Astrocyte of the cerebellum (primary cell): ENCODE measurements around the gene LAMC2.

Experiments used
- DNase-seq: peaks from one replicate; pipeline ENCODE4 v3.0.0-alpha.2; 2011; ENCODE audit warnings: low read depth
- H3K4me3 ChIP-seq: 2 replicates; pipeline ENCODE4 v1.5.1; 2011; ENCODE audit warnings: mild to moderate bottlenecking, low read depth, low read length, moderate library complexity
- in situ Hi-C: cut with HindIII; loops from 2 replicates; pipeline ENCODE4 v1.10.0; 2017; ENCODE audit warnings: low sequenced_read_pairs
- TF ChIP-seq, protein P1 (sequence below): IDR thresholded peaks from 2 replicates; pipeline ENCODE4 v1.5.1; 2012; ENCODE audit warnings: low read length, low read depth, moderate library complexity, mild to moderate bottlenecking; ENCODE audit errors: missing control alignments

LAMC2 gene

DNA sequence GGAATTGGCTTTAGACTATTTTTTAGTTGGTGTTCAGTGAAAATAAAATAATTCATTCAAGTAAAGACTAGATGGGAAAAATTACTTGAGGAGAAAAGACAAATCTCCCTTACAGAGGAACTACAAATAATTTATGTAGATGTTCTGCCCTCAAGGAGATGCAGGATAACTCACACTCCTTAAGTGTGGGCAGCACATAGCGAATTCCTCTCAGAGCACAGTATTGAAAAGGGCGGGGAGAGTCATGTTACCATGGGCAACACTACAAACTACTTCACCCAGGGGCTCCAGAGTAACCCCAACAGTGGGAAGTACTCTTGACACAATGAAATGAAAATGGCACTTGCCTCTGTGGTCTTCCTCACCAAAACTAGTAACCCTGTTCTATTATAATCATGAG is 20.6 kb upstream of the LAMC2 start:
- TF ChIP-seq, protein P1, sequence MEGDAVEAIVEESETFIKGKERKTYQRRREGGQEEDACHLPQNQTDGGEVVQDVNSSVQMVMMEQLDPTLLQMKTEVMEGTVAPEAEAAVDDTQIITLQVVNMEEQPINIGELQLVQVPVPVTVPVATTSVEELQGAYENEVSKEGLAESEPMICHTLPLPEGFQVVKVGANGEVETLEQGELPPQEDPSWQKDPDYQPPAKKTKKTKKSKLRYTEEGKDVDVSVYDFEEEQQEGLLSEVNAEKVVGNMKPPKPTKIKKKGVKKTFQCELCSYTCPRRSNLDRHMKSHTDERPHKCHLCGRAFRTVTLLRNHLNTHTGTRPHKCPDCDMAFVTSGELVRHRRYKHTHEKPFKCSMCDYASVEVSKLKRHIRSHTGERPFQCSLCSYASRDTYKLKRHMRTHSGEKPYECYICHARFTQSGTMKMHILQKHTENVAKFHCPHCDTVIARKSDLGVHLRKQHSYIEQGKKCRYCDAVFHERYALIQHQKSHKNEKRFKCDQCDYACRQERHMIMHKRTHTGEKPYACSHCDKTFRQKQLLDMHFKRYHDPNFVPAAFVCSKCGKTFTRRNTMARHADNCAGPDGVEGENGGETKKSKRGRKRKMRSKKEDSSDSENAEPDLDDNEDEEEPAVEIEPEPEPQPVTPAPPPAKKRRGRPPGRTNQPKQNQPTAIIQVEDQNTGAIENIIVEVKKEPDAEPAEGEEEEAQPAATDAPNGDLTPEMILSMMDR, result no peak
- in situ Hi-C loops, result no loop called here
- H3K4me3 ChIP-seq, result no peak overlapping the region
- no peak for DNase-seq

GRCh38 chr1:183166454-183166853 is 19.6 kb upstream of the LAMC2 start:
- DNase-seq, result no peak
- in situ Hi-C loops, result no loop called here
- no peak overlapping the region for H3K4me3 ChIP-seq
- TF ChIP-seq, protein P1, result no peak

DNA sequence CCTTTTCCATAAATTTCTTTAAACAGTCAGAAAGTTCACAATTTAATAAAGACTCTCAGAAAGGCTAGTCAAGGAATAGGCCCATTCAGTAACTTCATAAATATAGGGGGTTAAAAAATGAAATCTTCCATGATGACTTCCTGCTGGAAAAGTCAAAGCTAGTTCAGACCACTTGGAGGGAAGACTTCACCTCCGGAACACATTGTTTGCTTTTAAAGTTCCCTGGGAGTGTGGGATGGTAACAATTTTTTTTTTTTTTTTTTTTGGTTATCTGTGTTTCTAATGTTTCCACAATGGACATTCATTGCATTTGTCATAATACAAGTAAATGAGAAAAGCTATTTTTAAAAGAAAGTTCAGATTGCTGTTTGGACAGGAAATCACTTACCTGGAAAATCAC is 18.4 kb upstream of the LAMC2 start:
- H3K4me3 ChIP-seq, result no peak overlapping the region
- in situ Hi-C loops, result no loop called here
- DNase-seq, result no peak
- TF ChIP-seq, protein P1, result no peak

GRCh38 chr1:183168308-183168707 is 17.8 kb upstream of the LAMC2 start:
- in situ Hi-C loops, result no loop called here
- TF ChIP-seq, protein P1, result no peak
- no peak for DNase-seq
- H3K4me3 ChIP-seq, result no peak overlapping the region

DNA sequence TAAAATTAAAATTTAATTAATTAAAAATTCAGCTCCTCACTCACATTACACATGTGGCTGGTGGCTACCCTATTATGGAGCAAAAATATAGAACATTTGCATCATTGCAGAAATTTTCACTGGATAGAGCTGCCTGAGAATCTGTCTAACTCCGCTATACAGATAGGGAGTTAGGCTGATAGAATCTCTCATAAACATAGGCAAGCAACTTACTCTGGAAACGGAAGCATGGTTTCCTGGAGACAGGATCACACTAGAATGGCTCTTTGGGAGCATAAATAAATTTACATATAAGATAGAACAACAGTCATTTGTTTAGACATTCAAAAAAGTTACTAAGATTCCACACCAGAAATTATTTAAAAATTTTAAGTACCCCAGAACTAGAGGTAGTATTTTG is 12.2 kb upstream of the LAMC2 start:
- H3K4me3 ChIP-seq, result no peak overlapping the region
- in situ Hi-C loops, result no loop called here
- no peak for DNase-seq
- TF ChIP-seq, protein P1, result no peak

DNA sequence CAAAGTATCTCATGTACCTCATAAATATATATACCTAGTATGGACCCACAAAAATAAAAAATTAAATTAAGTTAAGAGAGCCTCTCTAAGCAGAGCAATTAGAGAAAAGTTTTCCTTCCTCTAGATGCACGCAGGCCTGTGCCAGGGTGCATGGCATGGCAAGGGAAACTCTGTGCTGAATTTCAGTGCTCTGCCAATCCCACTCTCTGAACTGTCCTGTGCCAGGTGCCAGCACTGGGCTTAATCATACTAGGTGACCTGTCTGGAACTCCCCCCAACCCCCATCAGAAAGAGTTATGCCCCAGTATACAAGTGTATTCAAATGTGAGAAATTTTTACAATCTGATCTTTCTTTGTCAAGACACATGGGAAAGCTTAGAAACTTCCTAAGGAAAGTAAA is 10.4 kb upstream of the LAMC2 start:
- in situ Hi-C loops, result no loop called here
- TF ChIP-seq, protein P1, result no peak
- DNase-seq, result no peak
- no peak overlapping the region for H3K4me3 ChIP-seq

- DNase-seq, result no peak
- in situ Hi-C loops, result no loop called here
- TF ChIP-seq, protein P1, result no peak
- H3K4me3 ChIP-seq, result no peak overlapping the region
Observed at GRCh38 chr1:183178545-183178944, 7.5 kb upstream of the LAMC2 start.
